GM04503 (cell line): ENCODE data around the gene TUBA4A.
A peak's percentile ranks its signal among the peaks of the same experiment; 100 is the strongest.

Source experiments
- DNase-seq: peaks from one replicate; pipeline ENCODE4 v3.0.0-alpha.2; 2012; ENCODE audit warnings: low read depth

Gene TUBA4A

GRCh38 chr2:219234331-219234730, 19.4 kb downstream of the TUBA4A start:
- DNase-seq: no peak

- no peak for DNase-seq
Observed at GRCh38 chr2:219230059-219230540, 23.6 kb downstream of the TUBA4A start.

GRCh38 chr2:219229305-219230058, 24.2 kb downstream of the TUBA4A start, which contains the start of the genes ANKZF1 and ATG9A:
Gene ANKZF1, plus strand, starts transcription at chr2:219229806. Its CDS starts 452 bp downstream, at chr2:219230258.
Gene ATG9A, minus strand, starts transcription at chr2:219229636. Its CDS starts 1,612 bp downstream, at chr2:219228024.
- peak; percentile 95 for DNase-seq

GRCh38 chr2:219228911-219229304, 24.8 kb downstream of the TUBA4A start:
- no peak for DNase-seq

GRCh38 chr2:219228041-219228910, 25.4 kb downstream of the TUBA4A start:
- no peak for DNase-seq

- no peak for DNase-seq
Observed at GRCh38 chr2:219225350-219225749, 28.4 kb downstream of the TUBA4A start.

- no peak for DNase-seq
Observed at GRCh38 chr2:219223831-219224610, 29.7 kb downstream of the TUBA4A start.

GRCh38 chr2:219221957-219222518, 31.7 kb downstream of the TUBA4A start:
- DNase-seq: no peak

- DNase-seq: no peak
Observed at GRCh38 chr2:219220652-219221402, 32.9 kb downstream of the TUBA4A start.

- no peak for DNase-seq
Observed at GRCh38 chr2:219219784-219220532, 33.8 kb downstream of the TUBA4A start.

GRCh38 chr2:219218732-219219701, 34.7 kb downstream of the TUBA4A start, which contains the start of gene ABCB6:
Gene ABCB6, minus strand, starts transcription at chr2:219218958. Its CDS starts 285 bp downstream, at chr2:219218673.
- DNase-seq: peak; percentile 55

GRCh38 chr2:219218217-219218731, 35.4 kb downstream of the TUBA4A start:
- DNase-seq: peak; percentile 51

- no peak for DNase-seq
Observed at GRCh38 chr2:219216535-219216915, 37.2 kb downstream of the TUBA4A start.

- DNase-seq: no peak
Observed at GRCh38 chr2:219215871-219216534, 37.7 kb downstream of the TUBA4A start.

GRCh38 chr2:219214786-219215185, 38.9 kb downstream of the TUBA4A start:
- DNase-seq: no peak

GRCh38 chr2:219214141-219214540, 39.6 kb downstream of the TUBA4A start:
- DNase-seq: no peak

- no peak for DNase-seq
Observed at GRCh38 chr2:219213486-219214071, 40.1 kb downstream of the TUBA4A start.

- DNase-seq: no peak
Observed at GRCh38 chr2:219213026-219213415, 40.7 kb downstream of the TUBA4A start.
